GM12878 (cell line): ENCODE measurements around the gene SHANK3. TPM values are rescaled to one million over a fixed set of nuclear protein-coding genes. Genes with fewer than 3 reads are reported as not detected.

Source experiments
- ATAC-seq: fragments of 200-7000 bp; cut with Tn5 transposase; 3 replicates; pipeline ENCODE4 v1.9.1; 2020; ENCODE audit warnings: mild to moderate bottlenecking, moderate library complexity
- BruUV-seq: library from RNA; stranded (reverse); fragments of 400-500 nt; replicated peaks from 2 replicates; lab custom pipeline; 2021; lab: Mats Ljungman, UMichigan
- CTCF ChIA-PET: fragments of 300-600 bp; sonication (Branson Sonifier 250); formaldehyde crosslinking; extraction: SDS; loops from one replicate; lab custom pipeline; 2021; ENCODE audit warnings: inconsistent platforms; lab: Yijun Ruan, JAX
- POLR2A ChIA-PET: fragments of 350-600 bp; formaldehyde crosslinking; extraction: SDS; loops from one replicate; lab custom pipeline; 2021; ENCODE audit warnings: inconsistent platforms; lab: Charles Lee
- RAD21 ChIA-PET: fragments of 300-600 bp; sonication (Branson Sonifier 250); formaldehyde crosslinking; loops from one replicate; lab custom pipeline; 2023; ENCODE audit warnings: antibody characterized with exemption; ENCODE audit not compliant: unreplicated experiment; lab: Charles Lee
- SMC1A ChIA-PET: fragments of 300-600 bp; sonication (Branson Sonifier 250); formaldehyde crosslinking; loops from one replicate; lab custom pipeline; 2023; ENCODE audit not compliant: unreplicated experiment, uncharacterized antibody; lab: Charles Lee
- DNase-seq: peaks from one replicate; pipeline ENCODE4 v3.0.0-alpha.2; 2011; ENCODE audit warnings: low read depth, low spot score
- FAIRE-seq: peaks from 3 replicates; lab custom pipeline; 2011; peaks lifted over from hg19 to GRCh38; lab: Jason Lieb, UNC
- H2AFZ ChIP-seq: 2 replicates; pipeline ENCODE4 v1.6.0; 2011; ENCODE audit warnings: low read depth, low read length, control low read depth; ENCODE audit not compliant: control insufficient read depth
- H3K27ac ChIP-seq: 2 replicates; pipeline ENCODE4 v1.5.1; 2011; ENCODE audit warnings: control low read depth; ENCODE audit not compliant: control insufficient read depth, insufficient read depth
- H3K27me3 ChIP-seq, 2 experiments: replicated peaks in 1 of 2; 2 replicates each; pipeline versions ENCODE4 v1.6.0 to v1.6.1; 2011; ENCODE audit warnings: low read length in 1 of 2; ENCODE audit not compliant: control insufficient read depth in 2 of 2, insufficient read depth in 2 of 2
- H3K36me3 ChIP-seq, 2 experiments: 2 replicates each; pipeline ENCODE4 v1.5.1; 2011; ENCODE audit warnings: low read length in 1 of 2; ENCODE audit not compliant: control insufficient read depth in 2 of 2, insufficient read depth in 2 of 2
- H3K4me1 ChIP-seq: 2 replicates; pipeline ENCODE4 v1.6.1; 2011; ENCODE audit warnings: mild to moderate bottlenecking, low read length, moderate library complexity, mixed read lengths; ENCODE audit not compliant: control insufficient read depth, insufficient read depth
- H3K4me2 ChIP-seq: 2 replicates; pipeline ENCODE4 v1.6.0; 2011; ENCODE audit warnings: control low read depth; ENCODE audit not compliant: control insufficient read depth, insufficient read depth
- H3K4me3 ChIP-seq: fragments of 200-600 bp; sonication (generic); 2 replicates; pipeline ENCODE4 v1.5.1; 2016
- H3K79me2 ChIP-seq: 2 replicates; pipeline ENCODE4 v1.6.0; 2011; ENCODE audit warnings: low read length; ENCODE audit not compliant: control insufficient read depth, insufficient read depth
- H3K9ac ChIP-seq: 2 replicates; pipeline ENCODE4 v1.8.0; 2011; ENCODE audit warnings: low read length, control low read depth, mixed read lengths; ENCODE audit not compliant: control insufficient read depth, insufficient read depth
- H3K9me3 ChIP-seq: replicated peaks from 3 replicates; pipeline ENCODE4 v1.5.1; 2011; ENCODE audit warnings: mild to moderate bottlenecking, low read length; ENCODE audit not compliant: control insufficient read depth, insufficient read depth
- H4K20me1 ChIP-seq: 2 replicates; pipeline ENCODE4 v1.6.0; 2011; ENCODE audit not compliant: control insufficient read depth, insufficient read depth
- ELK1 ChIP-seq: IDR thresholded peaks from 2 replicates; pipeline ENCODE4 v1.6.1; 2012; ENCODE audit warnings: low read depth, low read length, improper control_type of control experiment
- IKZF2 ChIP-seq, 2 experiments: fragments of 450-650 bp; IDR thresholded peaks; 2 replicates each; pipeline ENCODE4 v1.6.1; 2017; ENCODE audit warnings: mild to moderate bottlenecking in 2 of 2, moderate library complexity in 2 of 2
- MXI1 ChIP-seq: fragments of 150-350 bp; IDR thresholded peaks from 2 replicates; pipeline ENCODE4 v1.6.1; 2011; ENCODE audit warnings: low read depth, mild to moderate bottlenecking, inconsistent platforms, low read length, improper control_type of control experiment
- NBN ChIP-seq: fragments of 450-650 bp; IDR thresholded peaks from 2 replicates; pipeline ENCODE4 v1.6.1; 2016
- NR2F1 ChIP-seq: fragments of 450-650 bp; conservative IDR thresholded peaks from 2 replicates; pipeline ENCODE4 v1.6.1; 2017; ENCODE audit warnings: mild to moderate bottlenecking
- PAX5 ChIP-seq: IDR thresholded peaks from 2 replicates; pipeline ENCODE4 v1.6.1; 2011; ENCODE audit warnings: low read depth, low read length, borderline replicate concordance
- RAD21 ChIP-seq: IDR thresholded peaks from 2 replicates; pipeline ENCODE4 v1.6.1; 2011; ENCODE audit warnings: mild to moderate bottlenecking, low read depth, low read length, moderate library complexity; ENCODE audit not compliant: insufficient read depth
- RUNX3 ChIP-seq: IDR thresholded peaks from 2 replicates; pipeline ENCODE4 v1.6.1; 2012; ENCODE audit warnings: low read length, inconsistent platforms
- SMAD5 ChIP-seq: IDR thresholded peaks from 2 replicates; pipeline ENCODE4 v1.6.1; 2016; ENCODE audit warnings: antibody characterized with exemption, low read depth
- SUPT20H ChIP-seq: IDR thresholded peaks from 2 replicates; pipeline ENCODE4 v1.6.1; 2011; ENCODE audit warnings: low read depth, mild to moderate bottlenecking, low read length, moderate library complexity, borderline replicate concordance; ENCODE audit not compliant: control insufficient read depth
- TCF12 ChIP-seq: IDR thresholded peaks from 2 replicates; pipeline ENCODE4 v1.6.1; 2011; ENCODE audit warnings: low read depth, mild to moderate bottlenecking, low read length
- TCF3 ChIP-seq: IDR thresholded peaks from 2 replicates; pipeline ENCODE4 v1.6.1; 2012; ENCODE audit warnings: low read depth, mild to moderate bottlenecking, low read length, borderline replicate concordance; ENCODE audit not compliant: insufficient read depth
- ZBTB40 ChIP-seq: fragments of 450-650 bp; IDR thresholded peaks from 2 replicates; pipeline ENCODE4 v1.6.1; 2016; ENCODE audit warnings: mild to moderate bottlenecking, moderate library complexity, borderline replicate concordance
- WGBS: methylation state at CpG from one replicate; pipeline ENCODE4 v1.1.6; 2016; ENCODE audit warnings: low lambda C conversion rate; ENCODE audit not compliant: insufficient replicate concordance, insufficient coverage; ENCODE audit errors: missing lambda C conversion rate; 5-methylcytosine and 5-hydroxymethylcytosine counted together
- in situ Hi-C: fragments of 300-500 bp; cut with MboI; formaldehyde crosslinking; loops from 9 replicates; pipeline ENCODE4 v1.14.3; 2018; ENCODE audit warnings: mixed read lengths
- intact Hi-C: fragments of 100-400 bp; cut with micrococcal nuclease; formaldehyde crosslinking; loops from one replicate; pipeline ENCODE4 v1.14.2; 2022; ENCODE audit not compliant: unreplicated experiment
- polyA plus RNA-seq, 11 experiments: library from polyadenylated mRNA; depleted of rRNA in 4 of 11; unstranded in 6 of 11; stranded (reverse) in 5 of 11; fragments of >200 nt; fragmentation: Nextera tagmentation in 4 of 11; fragmentation: Illumina TruSeq in 1 of 11; extraction: Ambion mirVana in 4 of 11; extraction: Trizol in 1 of 11; gene quantifications; 1 replicate in 1 of 11; 2 replicates in 10 of 11; pipeline versions ENCODE4 v1.2.1 to v1.2.3, GENCODE V29; 2011 to 2016; ENCODE audit warnings: inconsistent platforms in 2 of 11, missing spikeins in 2 of 11, low read depth in 1 of 11
- total RNA-seq, 4 experiments: library from RNA; depleted of rRNA in 3 of 4; stranded (reverse); fragments of >200 nt in 3 of 4; fragmentation: Illumina TruSeq in 1 of 4; extraction: Trizol in 1 of 4; gene quantifications; 2 replicates each; pipeline versions ENCODE4 v1.2.1 to v1.2.3, GENCODE V29; 2013 to 2021
- TF ChIP-seq, protein P1 (sequence below), 3 experiments: IDR thresholded peaks in 2 of 3; conservative IDR thresholded peaks in 1 of 3; 2 replicates each; pipeline ENCODE4 v1.5.1; 2011; ENCODE audit warnings: low read depth in 3 of 3, low read length in 3 of 3, mild to moderate bottlenecking in 3 of 3, control low read depth in 2 of 3, moderate library complexity in 2 of 3, inconsistent platforms in 1 of 3, mixed read lengths in 1 of 3; ENCODE audit not compliant: control insufficient read depth in 2 of 3, insufficient read depth in 1 of 3; ENCODE audit errors: extremely low read depth in 1 of 3
- TF ChIP-seq, protein P2 (sequence below): fragments of 450-650 bp; IDR thresholded peaks from 2 replicates; pipeline ENCODE4 v1.6.1; 2017; ENCODE audit warnings: borderline replicate concordance

Gene SHANK3
- total and polyA plus RNA-seq, 10 of the 15 experiments (the other 5 are each of a cell fraction or from before 2014, with no cell fraction given) = under 0.01 to 0.10 (median 0.05) TPM; not detected in 6

DNA sequence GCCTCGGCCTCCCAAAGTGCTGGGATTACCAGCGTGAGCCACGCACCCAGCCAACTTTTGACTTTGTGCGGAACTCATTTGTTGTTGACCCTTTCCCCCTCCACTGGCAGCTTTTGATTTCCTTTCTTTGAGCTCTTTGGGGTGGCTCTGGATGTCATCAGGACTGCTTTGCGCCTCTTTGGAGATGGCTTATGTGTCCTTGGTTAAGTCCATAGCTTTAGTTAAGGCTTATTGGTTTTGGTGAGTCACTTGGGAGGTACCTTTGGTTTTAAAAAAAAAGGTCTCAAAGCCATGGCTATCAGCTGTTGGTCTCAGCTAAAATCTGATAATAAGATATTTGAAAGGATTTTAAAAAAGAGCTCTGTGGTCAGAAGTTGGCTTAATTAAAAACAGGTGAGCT lies 39.5 kb upstream of the SHANK3 start (continued):
- TF ChIP-seq TCF12 = no peak
- no peak for TF ChIP-seq PAX5

- POLR2A ChIA-PET = no interaction called here
- Histone ChIP-seq H3K27ac (no peak overlapping the region), H3K79me2 (no peaks in the 10 kb centered on the region), H3K27me3 (no peaks in the 10 kb centered on the region; a peak in 1 of 4 replicates), H3K9ac (no peak overlapping the region), H3K36me3 (no peaks in the 10 kb centered on the region), H3K4me3 (no peak overlapping the region), H4K20me1 (no peaks in the 10 kb centered on the region), H3K4me2 (no peak overlapping the region), H3K4me1 (peaks cover 2% of the 10 kb centered on the region; the same call in 1 of the 2 replicates), H2AFZ (no peak overlapping the region), H3K9me3 (no peaks in the 10 kb centered on the region; the same call in 2 of the 3 replicates)
- in situ Hi-C loops (no loop called here), intact Hi-C loops (no loop called here)
- 64% methylated on average over 11 of the region's 11 CpGs for WGBS
- FAIRE-seq (no peak), ATAC-seq (no peak), DNase-seq (no peak)
- no TSS peak for BruUV-seq
- RAD21 ChIA-PET = no interaction called here
- SMC1A ChIA-PET = interaction anchor here (2.1 kb wide), 1 partner anchor 12 kb away, joined by 6 read pairs; no protein-coding TSS in a partner anchor
- CTCF ChIA-PET = interaction anchor here (0.6 to 2.7 kb wide), 4 partner anchors 13 to 66 kb away, joined by 3 to 16 read pairs (median 6); no protein-coding TSS in a partner anchor
- TF ChIP-seq SUPT20H (no peak), ZBTB40 (no peak), RUNX3 (no peak), TCF3 (no peak), SMAD5 (no peak), NBN (no peak), MXI1 (no peak), IKZF2 (IDR thresholded peaks at IDR 0.05) (no peak), ELK1 (no peak), NR2F1 (no peak), RAD21 (no peak)
- TF ChIP-seq, protein P1, sequence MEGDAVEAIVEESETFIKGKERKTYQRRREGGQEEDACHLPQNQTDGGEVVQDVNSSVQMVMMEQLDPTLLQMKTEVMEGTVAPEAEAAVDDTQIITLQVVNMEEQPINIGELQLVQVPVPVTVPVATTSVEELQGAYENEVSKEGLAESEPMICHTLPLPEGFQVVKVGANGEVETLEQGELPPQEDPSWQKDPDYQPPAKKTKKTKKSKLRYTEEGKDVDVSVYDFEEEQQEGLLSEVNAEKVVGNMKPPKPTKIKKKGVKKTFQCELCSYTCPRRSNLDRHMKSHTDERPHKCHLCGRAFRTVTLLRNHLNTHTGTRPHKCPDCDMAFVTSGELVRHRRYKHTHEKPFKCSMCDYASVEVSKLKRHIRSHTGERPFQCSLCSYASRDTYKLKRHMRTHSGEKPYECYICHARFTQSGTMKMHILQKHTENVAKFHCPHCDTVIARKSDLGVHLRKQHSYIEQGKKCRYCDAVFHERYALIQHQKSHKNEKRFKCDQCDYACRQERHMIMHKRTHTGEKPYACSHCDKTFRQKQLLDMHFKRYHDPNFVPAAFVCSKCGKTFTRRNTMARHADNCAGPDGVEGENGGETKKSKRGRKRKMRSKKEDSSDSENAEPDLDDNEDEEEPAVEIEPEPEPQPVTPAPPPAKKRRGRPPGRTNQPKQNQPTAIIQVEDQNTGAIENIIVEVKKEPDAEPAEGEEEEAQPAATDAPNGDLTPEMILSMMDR (IDR thresholded peaks at IDR 0.05 in 2 of 3, conservative IDR thresholded peaks at IDR 0.05 in 1 of 3; ENCODE audit: control insufficient read depth in 2 of 3, extremely low read depth in 1 of 3, insufficient read depth in 1 of 3, low read depth in 3 of 3, low read length in 3 of 3) = no peak
- TF ChIP-seq, protein P2, sequence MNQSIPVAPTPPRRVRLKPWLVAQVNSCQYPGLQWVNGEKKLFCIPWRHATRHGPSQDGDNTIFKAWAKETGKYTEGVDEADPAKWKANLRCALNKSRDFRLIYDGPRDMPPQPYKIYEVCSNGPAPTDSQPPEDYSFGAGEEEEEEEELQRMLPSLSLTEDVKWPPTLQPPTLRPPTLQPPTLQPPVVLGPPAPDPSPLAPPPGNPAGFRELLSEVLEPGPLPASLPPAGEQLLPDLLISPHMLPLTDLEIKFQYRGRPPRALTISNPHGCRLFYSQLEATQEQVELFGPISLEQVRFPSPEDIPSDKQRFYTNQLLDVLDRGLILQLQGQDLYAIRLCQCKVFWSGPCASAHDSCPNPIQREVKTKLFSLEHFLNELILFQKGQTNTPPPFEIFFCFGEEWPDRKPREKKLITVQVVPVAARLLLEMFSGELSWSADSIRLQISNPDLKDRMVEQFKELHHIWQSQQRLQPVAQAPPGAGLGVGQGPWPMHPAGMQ = no peak
These were observed 38.9 kb upstream of the SHANK3 start for GRCh38 chr22:50633771-50634170.
